T-helper 2 cell (primary cell): Measurements from ENCODE around the gene NEO1.

ENCODE experiments used
- DNase-seq, 5 experiments: peaks; one replicate each; pipeline versions ENCODE4 v3.0.0 to v3.0.0-alpha.2; 2012 to 2022

NEO1 gene

GRCh38 chr15:73331991-73332925 lies 280.0 kb downstream of the NEO1 start:
- DNase-seq: no peak

DNA sequence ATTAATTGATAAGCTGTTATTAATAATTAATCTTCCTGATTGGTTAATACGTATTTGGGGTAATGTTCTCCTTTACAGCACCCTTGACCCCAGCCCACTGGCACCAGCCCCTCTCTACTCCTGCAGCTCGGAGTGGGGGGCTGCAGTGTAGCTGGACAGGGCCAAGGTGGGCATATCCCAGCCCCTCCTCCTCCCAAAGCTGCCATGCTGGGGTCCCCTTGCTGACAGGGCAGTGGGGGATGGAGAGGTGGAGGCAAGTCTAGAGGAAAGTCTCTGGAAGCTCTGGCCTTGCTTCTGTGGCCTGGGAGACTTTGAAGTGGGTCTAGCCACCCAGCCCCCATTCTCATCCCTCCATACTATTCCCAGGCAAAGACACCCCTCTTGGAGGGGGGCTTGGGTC lies 280.7 kb downstream of the NEO1 start:
- no peak for DNase-seq

GRCh38 chr15:73334086-73334485 lies 281.8 kb downstream of the NEO1 start:
- no peak for DNase-seq

DNA sequence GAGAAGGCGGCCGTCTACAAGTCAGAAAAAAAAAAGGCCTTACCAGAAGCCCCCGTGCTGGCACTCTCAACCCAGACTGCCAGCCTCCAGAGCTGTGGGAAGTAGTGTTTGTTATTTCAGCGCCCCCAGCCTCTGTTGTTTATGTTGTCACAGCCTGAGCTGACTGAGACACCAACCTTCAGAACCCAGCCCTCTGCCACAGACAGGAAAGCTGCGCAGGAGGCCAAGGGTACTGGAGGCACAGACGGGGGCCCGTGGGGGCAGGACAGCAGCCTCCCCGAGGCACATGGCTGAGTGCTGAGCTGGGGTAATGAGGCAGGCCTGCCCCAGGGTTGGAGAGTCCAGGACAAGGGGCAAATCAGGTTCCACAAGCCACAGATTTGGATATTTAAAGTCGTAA lies 282.8 kb downstream of the NEO1 start:
- DNase-seq: no peak

DNA sequence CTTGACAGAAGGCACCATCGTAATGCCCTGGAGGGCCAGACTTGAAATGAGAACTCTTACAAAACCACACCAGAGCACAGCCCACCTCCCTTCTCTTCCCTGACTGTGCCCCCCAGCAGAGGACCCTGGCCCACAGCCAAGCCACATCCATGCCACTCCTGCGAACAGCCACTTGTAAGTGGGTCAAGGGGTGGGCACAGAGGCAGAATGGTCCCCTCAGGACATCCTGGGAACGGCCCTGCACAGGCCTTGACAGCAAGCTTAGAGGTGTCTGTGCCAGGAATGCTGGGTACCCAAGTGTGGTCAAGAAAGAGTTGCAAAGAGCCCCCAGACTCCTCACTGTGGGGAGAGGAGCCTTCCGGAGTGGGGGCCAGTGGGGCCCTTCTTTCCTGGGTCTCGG lies 283.2 kb downstream of the NEO1 start:
- no peak for DNase-seq

GRCh38 chr15:73336756-73337155 lies 284.5 kb downstream of the NEO1 start:
- no peak for DNase-seq

DNA sequence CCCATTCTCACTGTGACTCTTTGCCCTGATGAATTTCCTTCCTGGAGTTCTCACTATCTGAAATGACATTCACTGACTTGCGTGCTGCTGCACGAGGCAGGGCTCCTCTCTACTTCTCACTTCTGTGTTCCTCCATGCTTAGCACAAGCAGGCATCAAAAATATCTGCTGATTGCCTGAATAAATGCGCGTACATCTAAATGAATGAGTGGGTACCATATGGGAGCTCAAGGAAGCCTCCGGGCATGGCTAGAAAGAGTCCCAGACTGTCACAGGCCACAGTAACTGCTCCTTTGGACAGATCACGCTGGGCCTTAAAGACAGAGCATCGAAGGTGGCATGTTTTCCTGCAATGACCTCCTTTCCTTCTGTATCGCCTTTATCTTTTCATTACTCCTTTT lies 284.9 kb downstream of the NEO1 start:
- no peak for DNase-seq

GRCh38 chr15:73338058-73338457 lies 285.8 kb downstream of the NEO1 start:
- DNase-seq: no peak

- no peak for DNase-seq
Measured at GRCh38 chr15:73338606-73339374, 286.5 kb downstream of the NEO1 start.

- DNase-seq: no peak
Measured at GRCh38 chr15:73340502-73341192, 288.4 kb downstream of the NEO1 start.

- DNase-seq: no peak
Measured at GRCh38 chr15:73341886-73342600, 289.8 kb downstream of the NEO1 start.

- no peak for DNase-seq
Measured at GRCh38 chr15:73344056-73344455, 291.8 kb downstream of the NEO1 start.

DNA sequence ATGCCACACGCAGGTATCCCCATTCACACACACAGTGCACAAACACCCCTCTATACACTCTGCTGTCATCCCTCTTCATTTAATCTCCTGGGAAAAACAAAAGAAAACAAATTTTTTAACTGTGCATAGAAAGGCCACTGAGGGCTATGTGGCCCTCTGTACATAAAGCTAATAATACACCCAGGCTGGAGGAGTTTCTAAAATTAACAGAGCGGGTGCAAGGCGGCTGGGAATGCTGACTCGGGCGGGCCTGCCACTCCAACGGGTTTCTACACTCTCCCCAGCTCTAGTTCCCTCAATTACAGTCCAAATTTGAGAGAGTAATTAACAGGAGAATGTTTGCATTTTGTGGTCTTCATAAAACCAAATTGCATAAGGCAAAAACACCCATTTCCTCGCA lies 293.4 kb downstream of the NEO1 start:
- no peak for DNase-seq

DNA sequence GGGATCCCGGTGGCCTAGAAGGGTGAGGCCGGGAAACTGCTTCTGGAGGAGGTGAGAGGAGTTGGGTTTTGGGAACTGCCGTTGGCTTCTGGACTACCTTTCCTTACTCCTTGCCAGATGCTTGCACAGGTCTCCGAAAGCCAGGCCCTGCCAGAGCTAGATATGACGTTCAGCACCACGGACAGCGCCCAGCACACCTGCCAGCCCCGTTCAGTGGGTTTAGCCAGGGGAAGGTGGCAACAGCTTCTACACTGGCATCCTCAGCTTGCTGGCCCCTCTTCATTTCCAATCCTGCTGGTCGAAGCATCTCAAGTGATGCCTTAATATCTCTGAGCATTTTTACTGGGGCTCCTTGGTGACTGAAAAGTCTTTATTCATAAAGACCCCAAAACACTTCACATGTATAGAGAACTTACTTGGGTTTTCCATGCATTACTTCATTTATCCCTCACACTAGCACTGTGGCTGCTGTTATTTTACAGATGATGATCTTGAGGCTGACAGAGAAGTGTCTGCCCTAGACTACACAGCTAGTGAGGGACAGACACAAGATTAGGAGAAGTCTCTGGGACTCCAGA lies 294.6 kb downstream of the NEO1 start:
- peak; percentile 4 to 64 (median 33) for DNase-seq

DNA sequence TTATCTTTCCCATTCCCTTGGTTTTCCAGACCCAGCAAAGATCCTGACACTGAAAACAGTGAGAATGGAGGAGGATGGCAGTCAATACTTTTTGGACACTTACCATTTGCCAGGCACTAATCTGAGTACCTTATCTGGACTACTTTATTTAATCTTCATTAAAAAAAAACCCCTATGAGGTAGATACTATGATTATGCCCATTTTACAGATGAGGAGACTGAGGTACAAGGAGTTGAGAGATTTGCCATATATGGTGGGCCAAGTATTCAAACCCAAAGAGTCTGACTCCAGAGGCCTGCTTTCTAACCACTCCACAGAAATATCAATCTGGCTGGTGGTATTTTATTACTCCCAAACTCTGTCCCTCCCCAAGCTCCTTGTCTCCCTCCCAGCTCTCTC lies 296.9 kb downstream of the NEO1 start:
- no peak for DNase-seq

- no peak for DNase-seq
Measured at GRCh38 chr15:73352082-73352481, 299.8 kb downstream of the NEO1 start.

- no peak for DNase-seq
Measured at GRCh38 chr15:73353734-73354133, 301.5 kb downstream of the NEO1 start.

DNA sequence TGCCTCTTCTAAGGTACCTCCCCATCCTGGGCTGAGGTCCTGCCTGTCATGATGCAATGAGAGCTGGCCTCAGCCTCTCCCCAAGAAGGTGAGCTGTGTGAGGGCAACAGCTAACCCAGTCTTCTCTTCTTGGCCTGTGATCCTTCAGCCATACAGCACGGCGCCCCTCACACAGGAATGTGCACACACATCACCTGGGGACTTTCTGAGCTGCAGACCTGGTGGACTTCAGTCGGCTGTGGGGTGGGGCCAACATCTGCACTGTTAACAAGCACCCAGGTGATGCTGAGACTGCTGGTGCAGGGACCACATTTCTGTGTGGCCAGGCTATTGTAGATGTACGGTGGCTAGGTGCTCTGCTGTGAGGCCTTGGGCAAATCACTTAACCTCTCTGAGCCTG lies 302.0 kb downstream of the NEO1 start:
- DNase-seq: no peak
